ENCODE data around the gene SUCLG2.

DNA sequence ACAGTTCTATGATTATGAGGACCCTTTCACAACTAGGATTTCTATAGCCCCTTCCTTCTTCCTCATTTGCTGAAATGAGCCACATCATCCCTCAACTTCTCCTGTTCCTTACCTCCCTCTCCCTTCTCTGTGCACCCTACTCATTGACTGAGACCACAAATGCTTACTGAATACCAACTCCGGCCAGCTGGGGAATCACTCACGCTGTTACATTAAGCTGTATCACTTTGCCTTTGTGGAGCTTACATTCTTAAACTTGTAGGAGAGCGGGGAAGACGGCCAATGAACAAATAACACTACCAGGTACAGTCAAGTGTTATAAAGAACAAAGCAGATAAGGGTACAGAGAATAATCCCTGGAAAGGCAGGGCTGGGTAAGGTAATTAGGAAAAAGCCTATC is 5.7 kb downstream of the SUCLG2 start:
- TF ChIP-seq RARB (CRISPR knock-in tag; IDR thresholded peaks at IDR 0.05) (no peak), PPARA (CRISPR knock-in tag; IDR thresholded peaks at IDR 0.05; ENCODE audit: borderline replicate concordance) (no peak), BACH2 (CRISPR knock-in tag; IDR thresholded peaks at IDR 0.05; ENCODE audit: borderline replicate concordance) (no peak), ARNTL (CRISPR knock-in tag; IDR thresholded peaks at IDR 0.05; ENCODE audit: borderline replicate concordance, low read depth) (no peak), ISL1 (CRISPR knock-in tag; IDR thresholded peaks at IDR 0.05) (no peak)
- TF ChIP-seq, protein P1, sequence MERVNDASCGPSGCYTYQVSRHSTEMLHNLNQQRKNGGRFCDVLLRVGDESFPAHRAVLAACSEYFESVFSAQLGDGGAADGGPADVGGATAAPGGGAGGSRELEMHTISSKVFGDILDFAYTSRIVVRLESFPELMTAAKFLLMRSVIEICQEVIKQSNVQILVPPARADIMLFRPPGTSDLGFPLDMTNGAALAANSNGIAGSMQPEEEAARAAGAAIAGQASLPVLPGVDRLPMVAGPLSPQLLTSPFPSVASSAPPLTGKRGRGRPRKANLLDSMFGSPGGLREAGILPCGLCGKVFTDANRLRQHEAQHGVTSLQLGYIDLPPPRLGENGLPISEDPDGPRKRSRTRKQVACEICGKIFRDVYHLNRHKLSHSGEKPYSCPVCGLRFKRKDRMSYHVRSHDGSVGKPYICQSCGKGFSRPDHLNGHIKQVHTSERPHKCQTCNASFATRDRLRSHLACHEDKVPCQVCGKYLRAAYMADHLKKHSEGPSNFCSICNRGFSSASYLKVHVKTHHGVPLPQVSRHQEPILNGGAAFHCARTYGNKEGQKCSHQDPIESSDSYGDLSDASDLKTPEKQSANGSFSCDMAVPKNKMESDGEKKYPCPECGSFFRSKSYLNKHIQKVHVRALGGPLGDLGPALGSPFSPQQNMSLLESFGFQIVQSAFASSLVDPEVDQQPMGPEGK (CRISPR knock-in tag; IDR thresholded peaks at IDR 0.05; ENCODE audit: borderline replicate concordance), result no peak
- TF ChIP-seq, protein P2, sequence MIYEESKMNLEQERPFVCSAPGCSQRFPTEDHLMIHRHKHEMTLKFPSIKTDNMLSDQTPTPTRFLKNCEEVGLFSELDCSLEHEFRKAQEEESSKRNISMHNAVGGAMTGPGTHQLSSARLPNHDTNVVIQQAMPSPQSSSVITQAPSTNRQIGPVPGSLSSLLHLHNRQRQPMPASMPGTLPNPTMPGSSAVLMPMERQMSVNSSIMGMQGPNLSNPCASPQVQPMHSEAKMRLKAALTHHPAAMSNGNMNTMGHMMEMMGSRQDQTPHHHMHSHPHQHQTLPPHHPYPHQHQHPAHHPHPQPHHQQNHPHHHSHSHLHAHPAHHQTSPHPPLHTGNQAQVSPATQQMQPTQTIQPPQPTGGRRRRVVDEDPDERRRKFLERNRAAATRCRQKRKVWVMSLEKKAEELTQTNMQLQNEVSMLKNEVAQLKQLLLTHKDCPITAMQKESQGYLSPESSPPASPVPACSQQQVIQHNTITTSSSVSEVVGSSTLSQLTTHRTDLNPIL (CRISPR knock-in tag; IDR thresholded peaks at IDR 0.05; ENCODE audit: low read depth), result no peak

Data from SK-N-SH treated with all-trans-retinoic acid at 6 μM for 48 hours (cell line).